IPS-NIHi7 (cell line): ENCODE results near the gene OASL.

ENCODE experiments used
- DNase-seq: peaks from one replicate; pipeline ENCODE4 v3.0.0; 2012; ENCODE audit warnings: mixed read lengths; ENCODE audit errors: extremely low spot score

Gene OASL

DNA sequence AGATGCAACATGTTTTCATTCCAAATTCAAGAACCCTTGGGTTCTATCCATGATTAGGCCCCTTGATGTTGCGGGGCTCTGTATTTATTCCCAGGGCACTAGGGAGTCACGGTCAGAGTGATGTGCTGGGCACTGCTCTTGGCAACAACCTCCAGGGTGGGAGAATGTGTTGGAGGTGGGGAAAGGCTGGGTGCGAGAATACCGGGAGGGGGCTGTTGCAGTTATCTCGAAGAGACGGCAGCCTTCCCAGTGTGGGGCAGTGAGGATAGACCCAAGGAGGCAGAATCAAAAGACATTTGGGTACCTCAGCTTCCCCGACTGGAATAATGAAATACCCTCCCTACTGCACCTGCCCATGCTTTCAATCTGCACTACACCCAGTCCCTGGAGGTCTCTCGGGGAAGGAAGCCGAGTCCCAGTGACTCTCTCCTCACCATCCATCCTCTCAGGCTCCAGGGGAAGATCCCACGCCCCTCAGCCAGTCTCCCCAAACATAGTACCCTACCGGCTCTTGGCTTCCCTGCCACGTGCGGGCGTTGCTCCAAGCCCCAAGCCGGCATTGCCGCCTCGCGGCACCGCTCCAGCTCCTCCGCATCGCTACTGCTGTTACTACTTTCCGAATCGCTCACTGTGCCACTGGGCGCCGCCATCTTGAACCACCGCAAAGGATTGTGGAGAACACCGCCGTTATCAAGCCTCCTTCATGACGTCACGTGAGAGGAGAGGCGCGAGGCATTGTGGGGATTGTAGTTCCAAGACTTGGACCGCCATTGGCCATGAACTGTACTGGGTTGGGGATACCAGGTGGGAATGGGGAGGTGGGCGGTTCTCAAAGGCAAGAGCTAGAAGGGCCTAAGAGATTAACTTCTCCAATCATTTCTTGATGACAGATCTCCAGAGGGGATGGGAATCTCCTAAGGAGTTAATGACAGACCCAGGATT, 22.9 kb downstream of the OASL start, which contains the start of gene C12orf43:
C12orf43 (minus strand) TSS at position 663 of the 942 bp plus-strand sequence; CDS start at position 650, 13 bp downstream.
- peak; percentile 97 for DNase-seq

DNA sequence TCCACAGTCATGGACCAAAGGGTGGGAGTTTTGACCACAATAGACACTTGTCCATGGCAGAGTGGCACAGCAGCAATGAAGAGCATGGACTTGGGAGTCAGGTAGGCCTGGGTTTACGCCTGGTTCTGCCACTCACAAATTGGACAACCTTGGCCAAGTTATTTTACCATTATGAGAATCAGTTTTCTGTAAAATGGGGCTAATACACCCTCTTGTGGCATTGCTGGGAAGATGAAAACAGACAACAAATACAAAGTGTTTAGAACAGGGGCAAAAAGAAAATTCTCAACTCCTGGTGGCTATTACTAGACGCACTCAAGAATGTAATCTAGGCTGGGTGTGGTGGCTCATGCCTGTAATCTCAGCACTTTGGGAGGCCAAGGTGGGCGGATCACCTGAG, 25.3 kb downstream of the OASL start:
- no peak for DNase-seq

DNA sequence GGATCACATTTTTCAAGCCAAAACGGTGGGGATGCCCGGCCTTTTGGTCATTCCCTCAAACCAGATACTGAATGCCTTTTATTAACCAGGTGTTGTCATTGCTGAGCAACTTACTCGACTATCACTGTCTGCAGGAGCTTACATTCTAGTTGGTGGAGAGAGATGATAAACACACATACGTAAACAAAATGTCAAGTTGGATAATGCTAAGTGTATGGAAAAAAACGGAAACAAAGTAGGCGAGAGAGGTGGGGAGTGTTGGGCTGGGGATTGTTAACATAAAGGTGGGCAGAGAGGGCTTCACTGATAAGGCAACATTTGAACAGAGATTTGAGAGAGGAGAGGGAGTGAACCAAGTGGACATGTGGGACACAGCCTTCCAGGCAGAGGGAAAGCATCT, 27.2 kb downstream of the OASL start:
- no peak for DNase-seq

DNA sequence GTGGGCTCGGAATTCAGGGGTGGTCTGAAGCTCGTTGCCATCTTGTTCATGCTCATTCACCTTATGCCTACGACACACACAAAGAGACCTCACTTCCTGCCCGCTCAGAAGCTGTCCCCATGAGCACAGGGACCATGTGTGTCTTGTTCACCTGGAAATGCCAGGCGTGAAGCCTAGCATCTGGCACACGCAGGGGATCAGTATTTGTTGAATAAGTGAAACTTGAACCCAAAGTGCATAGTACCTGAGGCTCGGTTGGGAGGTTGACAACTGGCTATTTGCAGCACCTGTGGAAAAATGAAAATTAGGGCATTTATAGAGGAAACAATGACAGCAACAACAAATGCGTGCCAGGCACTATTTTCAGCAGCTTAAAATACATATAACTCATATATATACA, 28.2 kb downstream of the OASL start:
- DNase-seq, result no peak

DNA sequence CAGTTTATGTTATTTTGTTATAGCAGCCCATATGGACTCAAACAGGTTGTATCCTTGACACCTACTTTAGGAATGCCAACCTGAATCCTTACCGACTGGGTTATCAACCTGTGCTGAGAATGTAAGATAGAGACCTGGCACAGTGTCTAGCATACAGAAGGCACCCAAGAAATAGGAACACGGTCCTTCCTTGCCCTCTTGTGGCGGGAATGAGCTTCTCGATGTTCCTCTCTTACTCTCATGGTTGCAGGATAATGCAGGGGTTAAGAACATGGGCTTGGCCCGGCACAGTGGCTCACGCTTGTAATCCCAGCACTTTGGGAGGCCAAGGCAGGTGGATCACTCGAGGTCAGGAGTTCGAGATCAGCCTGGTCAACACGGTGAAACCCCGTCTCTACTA, 29.3 kb downstream of the OASL start:
- DNase-seq, result peak; percentile 61

DNA sequence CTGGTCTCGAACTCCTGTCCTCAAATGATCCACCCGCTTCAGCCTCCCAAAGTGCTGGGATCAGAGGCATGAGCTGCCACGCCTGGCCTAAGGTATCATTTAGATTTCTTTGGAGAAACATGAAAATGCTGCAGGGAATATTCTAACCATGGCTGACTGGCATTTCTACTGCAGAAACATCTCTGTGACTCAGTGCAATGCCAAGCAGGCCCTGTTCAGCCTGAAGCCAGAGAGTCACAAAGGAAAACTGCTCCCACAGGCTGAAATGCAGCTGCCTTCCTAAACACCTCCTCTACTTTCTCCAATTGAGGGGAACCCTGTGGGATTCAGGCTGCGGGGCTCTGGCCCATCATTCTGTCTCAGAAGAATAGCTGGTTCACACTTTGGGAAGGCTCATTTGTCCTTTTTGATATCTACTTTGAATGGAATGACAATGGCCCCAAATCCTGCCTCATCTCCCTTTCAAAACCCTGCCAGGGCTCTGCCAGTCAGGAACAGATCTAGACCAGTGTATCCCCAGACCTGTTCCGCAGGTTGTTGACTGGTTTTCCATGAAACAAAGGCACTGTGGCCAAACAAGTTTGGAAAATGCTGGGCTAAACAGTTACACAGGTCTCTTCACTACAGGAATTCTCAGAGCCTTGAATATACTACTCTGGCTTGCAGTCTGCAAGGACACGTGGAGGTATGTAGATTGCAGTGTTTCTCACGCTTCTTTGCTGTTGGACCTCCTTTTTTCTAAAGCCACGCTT, 30.5 kb downstream of the OASL start:
- DNase-seq, result no peak

DNA sequence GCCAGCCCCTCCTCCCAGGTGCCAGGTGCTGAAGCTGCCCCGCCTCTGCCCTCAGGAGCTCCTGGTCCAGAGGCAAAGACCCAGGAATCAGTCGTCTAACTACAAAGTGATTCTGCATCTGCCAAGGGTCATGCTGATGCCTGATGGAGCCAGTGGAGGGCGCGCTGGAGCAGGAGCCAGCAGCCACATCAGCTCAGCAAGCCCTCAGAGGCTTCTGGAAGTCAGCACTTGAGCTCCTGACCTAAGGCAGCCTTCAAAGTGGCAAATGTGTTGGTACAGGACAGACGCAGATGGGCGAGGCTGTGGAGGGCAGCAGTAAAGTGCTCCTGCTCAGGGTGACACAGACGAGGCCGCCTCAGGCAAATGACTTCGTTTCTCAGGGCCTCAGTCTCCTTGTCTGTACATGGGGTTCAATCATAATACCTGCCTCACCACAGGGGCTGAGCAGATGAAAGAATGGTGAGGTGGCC, 33.7 kb downstream of the OASL start:
- DNase-seq, result peak; percentile 79

DNA sequence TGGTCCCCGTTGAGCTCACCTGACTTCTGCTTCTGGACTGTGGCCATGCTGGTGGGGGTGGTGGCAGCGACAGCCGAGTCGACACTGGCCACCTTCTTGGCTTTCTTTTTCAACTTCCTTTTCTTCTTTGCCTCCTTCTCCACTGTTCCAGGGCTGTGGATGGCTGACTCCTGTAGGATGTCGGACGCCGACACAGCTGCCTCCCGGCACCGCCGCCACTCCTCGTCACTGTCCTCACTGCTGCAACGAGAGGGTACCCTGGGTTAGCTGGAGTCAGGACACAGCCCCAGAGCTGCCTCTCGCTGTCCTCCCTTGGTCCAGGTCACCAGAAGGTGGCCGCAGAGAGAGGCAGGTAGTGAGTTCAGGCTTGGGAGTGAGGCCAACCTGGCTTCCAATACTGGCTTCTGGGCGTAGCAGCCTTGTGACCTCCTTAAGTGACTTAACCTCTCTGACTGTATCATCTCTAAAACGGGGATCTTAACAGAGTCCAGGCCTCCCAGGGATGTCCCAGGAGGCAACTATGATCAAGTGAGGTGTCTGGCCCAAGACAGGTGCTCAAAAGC, 34.7 kb downstream of the OASL start:
- no peak for DNase-seq

DNA sequence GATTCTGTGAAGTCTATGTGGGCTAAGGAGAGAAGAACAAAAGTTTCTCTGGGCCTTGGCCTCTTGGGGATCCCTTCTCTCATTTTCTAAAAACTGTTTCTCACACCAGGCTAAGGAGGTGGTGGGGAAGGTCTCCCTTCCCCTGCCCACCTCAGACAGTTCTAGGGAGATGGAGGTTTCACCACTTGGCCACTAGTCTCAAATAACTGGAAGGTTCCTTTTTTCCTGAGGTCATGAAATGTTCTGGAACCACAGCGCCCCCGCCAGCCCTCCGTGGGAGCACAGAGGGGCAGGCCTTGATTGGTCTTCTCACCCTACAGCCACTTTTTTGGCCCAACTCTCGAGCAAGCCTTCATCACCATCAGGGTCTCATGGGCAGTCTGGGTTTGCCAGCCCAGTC, 35.4 kb downstream of the OASL start:
- peak; percentile 40 for DNase-seq

DNA sequence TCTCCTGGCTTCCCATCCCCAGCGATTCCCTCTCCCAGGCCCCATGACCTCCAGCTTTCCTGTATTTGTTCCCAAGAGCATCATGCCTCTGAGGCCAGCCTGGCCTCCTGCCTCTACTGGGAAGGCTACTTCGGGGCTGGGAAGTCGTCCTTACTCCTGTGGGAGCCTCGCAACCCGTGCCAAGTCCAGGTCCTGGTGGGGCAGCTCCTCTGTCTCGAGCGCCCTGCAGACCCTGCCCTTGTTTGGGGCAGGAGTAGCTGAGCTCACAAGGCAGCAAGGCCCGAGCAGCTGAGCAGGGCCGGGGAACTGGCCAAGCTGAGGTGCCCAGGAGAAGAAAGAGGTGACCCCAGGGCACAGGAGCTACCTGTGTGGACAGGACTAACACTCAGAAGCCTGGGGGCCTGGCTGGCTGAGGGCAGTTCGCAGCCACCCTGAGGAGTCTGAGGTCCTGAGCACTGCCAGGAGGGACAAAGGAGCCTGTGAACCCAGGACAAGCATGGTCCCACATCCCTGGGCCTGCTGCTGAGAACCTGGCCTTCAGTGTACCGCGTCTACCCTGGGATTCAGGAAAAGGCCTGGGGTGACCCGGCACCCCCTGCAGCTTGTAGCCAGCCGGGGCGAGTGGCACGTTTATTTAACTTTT, 37.1 kb downstream of the OASL start:
- no peak for DNase-seq

DNA sequence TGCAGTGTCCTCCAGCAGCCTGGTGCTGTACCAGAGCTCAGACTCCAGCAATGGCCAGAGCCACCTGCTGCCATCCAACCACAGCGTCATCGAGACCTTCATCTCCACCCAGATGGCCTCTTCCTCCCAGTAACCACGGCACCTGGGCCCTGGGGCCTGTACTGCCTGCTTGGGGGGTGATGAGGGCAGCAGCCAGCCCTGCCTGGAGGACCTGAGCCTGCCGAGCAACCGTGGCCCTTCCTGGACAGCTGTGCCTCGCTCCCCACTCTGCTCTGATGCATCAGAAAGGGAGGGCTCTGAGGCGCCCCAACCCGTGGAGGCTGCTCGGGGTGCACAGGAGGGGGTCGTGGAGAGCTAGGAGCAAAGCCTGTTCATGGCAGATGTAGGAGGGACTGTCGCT, 38.0 kb downstream of the OASL start:
- no peak for DNase-seq

DNA sequence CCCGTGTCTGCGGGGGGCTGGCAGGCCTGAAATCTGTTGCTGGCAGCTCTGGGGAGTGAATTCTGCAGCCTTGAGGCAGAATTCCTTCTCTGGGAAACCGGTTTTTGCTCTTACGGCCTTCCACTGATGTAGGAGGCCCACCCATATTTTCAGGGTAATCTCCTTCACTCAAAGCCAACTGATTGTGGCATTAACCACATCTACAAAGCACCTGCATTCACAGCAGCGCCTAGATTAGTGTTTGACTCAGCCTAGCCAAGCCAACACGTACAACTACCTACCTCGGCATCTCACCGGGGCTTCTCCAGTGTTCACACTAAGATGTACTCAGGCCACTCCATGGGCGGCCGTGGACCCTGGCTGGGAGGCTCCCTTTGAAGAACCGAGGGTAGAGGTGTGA, 38.5 kb downstream of the OASL start:
- DNase-seq, result no peak

DNA sequence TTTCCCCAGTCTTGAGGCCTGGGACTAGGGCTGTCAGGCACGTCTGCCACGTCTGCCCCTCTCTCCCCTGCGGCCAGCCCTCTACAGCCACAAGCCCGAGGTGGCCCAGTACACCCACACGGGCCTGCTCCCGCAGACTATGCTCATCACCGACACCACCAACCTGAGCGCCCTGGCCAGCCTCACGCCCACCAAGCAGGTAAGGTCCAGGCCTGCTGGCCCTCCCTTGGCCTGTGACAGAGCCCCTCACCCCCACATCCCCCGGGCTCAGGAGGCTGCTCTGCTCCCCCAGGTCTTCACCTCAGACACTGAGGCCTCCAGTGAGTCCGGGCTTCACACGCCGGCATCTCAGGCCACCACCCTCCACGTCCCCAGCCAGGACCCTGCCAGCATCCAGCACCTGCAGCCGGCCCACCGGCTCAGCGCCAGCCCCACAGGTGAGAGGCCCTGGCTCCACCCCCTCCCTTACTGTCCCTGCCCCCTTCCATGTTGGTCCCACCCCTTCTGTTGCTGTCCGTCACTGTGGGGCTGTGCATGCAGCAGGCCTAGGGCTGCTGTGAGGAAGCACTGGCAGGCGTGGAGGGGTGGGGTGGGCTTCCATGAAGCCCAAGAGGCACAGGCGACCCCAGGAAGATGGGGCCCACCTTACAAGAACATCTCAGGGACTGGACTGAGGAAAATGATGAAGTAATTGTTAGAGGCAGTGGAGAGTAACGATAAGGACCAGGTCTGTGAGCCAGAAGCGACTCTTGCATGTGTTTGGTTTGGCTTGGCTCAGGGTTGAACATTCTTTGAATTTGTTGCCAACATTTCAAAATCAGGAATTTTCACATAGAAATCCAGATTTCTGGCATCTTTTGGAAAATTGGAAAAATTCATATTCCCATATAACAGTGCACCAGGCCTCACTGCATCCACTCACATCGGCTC, 39.6 kb downstream of the OASL start:
- peak; percentile 90 for DNase-seq

DNA sequence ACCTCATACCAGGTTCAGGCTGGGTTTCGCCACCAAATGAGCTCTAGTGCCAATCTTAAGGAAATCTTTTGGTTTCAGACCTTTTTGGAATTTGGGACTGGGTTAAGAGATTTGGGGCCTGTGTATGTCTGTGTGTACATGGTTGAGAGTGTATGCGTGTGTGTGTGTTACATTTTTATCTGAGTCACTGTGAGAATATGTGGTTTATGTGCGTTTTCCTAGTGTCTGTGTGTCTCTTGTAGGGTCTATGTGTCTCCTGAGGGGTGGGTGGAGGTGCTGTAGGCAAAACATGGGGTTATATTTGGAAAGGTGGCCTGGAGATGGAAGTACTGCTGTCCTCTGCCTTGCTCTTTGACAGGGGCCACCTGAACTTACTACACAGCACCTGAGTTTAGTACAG, 40.6 kb downstream of the OASL start:
- no peak for DNase-seq

DNA sequence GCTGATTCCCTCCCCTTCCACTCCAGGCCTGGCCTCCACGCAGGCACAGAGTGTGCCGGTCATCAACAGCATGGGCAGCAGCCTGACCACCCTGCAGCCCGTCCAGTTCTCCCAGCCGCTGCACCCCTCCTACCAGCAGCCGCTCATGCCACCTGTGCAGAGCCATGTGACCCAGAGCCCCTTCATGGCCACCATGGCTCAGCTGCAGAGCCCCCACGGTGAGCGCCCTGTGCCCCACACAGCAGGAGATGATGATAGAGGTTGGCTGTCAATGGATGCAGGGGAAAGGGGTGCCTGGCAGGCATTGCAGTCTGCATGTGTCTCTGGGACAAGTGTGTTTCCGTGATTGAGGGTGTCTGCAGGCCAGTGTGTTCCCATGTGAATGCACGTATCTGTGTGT, 41.6 kb downstream of the OASL start:
- no peak for DNase-seq

DNA sequence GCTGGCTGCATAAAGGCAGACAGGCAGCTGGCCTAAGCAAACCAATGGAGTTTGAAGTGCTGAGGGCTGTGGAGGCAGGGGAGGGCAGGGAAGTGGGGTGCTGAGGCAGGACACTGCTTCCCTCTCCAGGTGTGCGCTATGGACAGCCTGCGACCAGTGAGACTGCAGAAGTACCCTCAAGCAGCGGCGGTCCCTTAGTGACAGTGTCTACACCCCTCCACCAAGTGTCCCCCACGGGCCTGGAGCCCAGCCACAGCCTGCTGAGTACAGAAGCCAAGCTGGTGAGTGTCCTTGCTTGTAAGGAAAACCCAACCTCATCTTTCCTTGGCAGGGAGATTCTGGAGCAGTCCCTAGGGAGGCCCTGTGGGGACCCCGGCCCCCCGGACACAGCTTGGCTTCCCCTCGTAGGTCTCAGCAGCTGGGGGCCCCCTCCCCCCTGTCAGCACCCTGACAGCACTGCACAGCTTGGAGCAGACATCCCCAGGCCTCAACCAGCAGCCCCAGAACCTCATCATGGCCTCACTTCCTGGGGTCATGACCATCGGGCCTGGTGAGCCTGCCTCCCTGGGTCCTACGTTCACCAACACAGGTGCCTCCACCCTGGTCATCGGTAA, 42.8 kb downstream of the OASL start:
- no peak for DNase-seq

DNA sequence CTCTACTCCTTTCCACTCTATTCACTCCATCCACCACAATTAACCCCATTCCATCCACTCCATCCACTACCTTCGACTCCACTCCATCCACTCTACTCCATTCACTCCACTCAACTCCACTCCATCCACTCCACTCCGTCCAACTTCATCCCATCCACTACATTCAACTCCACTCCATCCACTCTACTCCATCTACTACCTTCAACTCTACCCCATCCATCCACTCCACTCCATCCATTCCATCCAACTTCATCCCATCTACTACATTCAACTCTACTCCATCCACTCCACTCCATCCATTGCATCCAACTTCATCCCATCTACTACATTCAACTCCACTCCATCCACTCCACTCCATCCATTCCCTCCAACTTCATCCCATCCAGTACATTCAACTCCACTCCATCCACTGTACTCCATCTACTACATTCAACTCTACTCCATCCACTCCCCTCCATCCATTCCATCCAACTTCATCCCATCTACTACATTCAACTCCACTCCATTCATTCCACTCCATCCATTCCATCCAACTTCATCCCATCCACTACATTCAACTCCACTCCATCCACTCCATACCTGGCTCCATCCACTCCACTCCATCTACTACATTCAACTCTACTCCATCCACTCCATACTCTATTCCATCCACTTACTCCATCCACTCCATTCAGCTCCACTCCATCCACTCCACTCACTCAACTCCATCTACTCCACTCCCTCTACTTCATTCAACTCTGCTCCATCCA, 44.3 kb downstream of the OASL start:
- DNase-seq, result no peak

DNA sequence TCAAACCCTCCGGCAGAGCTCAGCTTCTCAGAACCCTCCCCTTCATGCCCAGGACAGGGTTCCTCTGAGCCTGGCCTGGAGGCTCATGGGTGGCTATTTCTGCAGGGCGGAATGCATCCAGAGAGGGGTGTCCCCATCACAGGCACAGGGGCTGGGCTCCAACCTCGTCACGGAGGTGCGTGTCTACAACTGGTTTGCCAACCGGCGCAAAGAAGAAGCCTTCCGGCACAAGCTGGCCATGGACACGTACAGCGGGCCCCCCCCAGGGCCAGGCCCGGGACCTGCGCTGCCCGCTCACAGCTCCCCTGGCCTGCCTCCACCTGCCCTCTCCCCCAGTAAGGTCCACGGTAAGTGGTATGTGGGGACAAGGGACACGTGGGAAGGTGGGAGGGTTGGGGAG, 45.0 kb downstream of the OASL start:
- no peak for DNase-seq

DNA sequence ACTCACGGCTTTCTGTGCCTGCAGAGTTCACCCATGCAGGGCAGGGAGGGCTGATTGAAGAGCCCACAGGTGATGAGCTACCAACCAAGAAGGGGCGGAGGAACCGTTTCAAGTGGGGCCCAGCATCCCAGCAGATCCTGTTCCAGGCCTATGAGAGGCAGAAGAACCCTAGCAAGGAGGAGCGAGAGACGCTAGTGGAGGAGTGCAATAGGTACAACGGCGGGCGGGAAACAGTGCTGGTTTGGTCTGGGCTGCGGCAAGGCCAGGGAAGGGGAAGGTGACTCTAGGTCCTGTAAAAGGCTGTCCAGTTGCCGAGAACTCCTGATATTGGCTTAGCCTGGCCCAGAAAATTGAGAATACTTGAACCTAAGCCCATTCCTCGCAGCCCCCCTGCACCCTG, 45.5 kb downstream of the OASL start:
- no peak for DNase-seq

DNA sequence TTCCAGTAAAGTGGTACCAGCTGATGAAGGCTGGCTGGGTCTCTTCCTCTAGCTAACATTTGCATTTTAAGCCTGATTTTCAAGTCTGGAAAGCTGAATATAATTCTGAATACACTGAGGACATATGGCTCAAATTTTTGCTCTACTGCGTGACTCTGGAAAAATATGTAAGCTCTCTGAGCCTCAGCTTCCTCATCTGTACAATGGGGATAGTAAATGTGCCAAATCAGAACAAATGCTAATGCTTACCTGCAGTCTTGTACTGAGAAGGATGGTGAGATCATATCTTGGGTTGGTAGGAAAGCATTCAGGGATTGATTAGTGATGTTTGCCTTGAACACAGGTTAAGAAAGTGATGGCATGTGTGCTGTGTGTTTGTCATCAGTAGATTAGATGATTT, 46.1 kb downstream of the OASL start:
- no peak for DNase-seq
